Thoracic aorta (tissue), 2 donors: Measurements from ENCODE around the gene ACO2. TPM values are rescaled to one million over a fixed set of nuclear protein-coding genes. Genes with fewer than 3 reads are reported as not detected.

ENCODE experiments used
- ATAC-seq: fragments of 150-250 bp; one replicate; pipeline ENCODE4 v1.8.0; 2017; ENCODE audit warnings: low read depth; ENCODE audit not compliant: insufficient number of reproducible peaks, low FRiP score
- DNase-seq: peaks from one replicate; pipeline ENCODE4 v3.0.0-alpha.2; 2020; ENCODE audit warnings: low spot score
- H3K27ac ChIP-seq, 2 donors: fragments of 200-600 bp; sonication (generic); 1 replicate in 1 of 2; 2 replicates in 1 of 2; pipeline ENCODE4 v1.5.1; 2016; ENCODE audit warnings: mild to moderate bottlenecking in 2 of 2, moderate library complexity in 2 of 2
- H3K27me3 ChIP-seq: fragments of 200-600 bp; sonication (generic); replicated peaks from 2 replicates; pipeline ENCODE4 v1.6.0; 2016; ENCODE audit warnings: mild to moderate bottlenecking; ENCODE audit not compliant: insufficient read depth
- H3K36me3 ChIP-seq: fragments of 200-600 bp; sonication (generic); one replicate; pipeline ENCODE4 v1.5.1; 2016
- H3K4me1 ChIP-seq, 2 donors: fragments of 200-600 bp; sonication (generic); 1 replicate in 1 of 2; 2 replicates in 1 of 2; pipeline versions ENCODE4 v1.5.1 to v1.6.0; 2016; ENCODE audit warnings: low read depth in 2 of 2, mild to moderate bottlenecking in 1 of 2; ENCODE audit not compliant: control insufficient read depth in 1 of 2
- H3K4me3 ChIP-seq: fragments of 200-600 bp; sonication (generic); 2 replicates; pipeline ENCODE4 v1.5.1; 2016; ENCODE audit warnings: mild to moderate bottlenecking
- H3K9me3 ChIP-seq: fragments of 200-600 bp; sonication (generic); 2 replicates; pipeline ENCODE4 v1.5.1; 2016
- CTCF ChIP-seq: fragments of 200-600 bp; sonication (generic); IDR thresholded peaks from one replicate; pipeline ENCODE4 v1.5.1; 2019; ENCODE audit warnings: antibody characterized with exemption
- total RNA-seq, 2 donors: library from RNA; depleted of rRNA; stranded (reverse); fragments of >200 nt; gene quantifications; one replicate each; pipeline versions ENCODE4 v1.1.0 to v1.2.3, GENCODE V29; 2016

ACO2 gene
- total RNA-seq, 2 donors from 2014 or later: 52.1 to 57.8 TPM

- Histone ChIP-seq H3K4me3 (no peak overlapping the region), H3K9me3 (no peaks in the 10 kb centered on the region), H3K36me3 (peaks cover 19% of the 10 kb centered on the region), H3K27me3 (no peaks in the 10 kb centered on the region), H3K27ac (no peak overlapping the region), H3K4me1 (peaks cover 0 to 15% of the 10 kb centered on the region in 2 donors)
- DNase-seq: no peak
- ATAC-seq: no peak
- TF ChIP-seq CTCF: no peak
These were observed 66.3 kb downstream of the ACO2 start for GRCh38 chr22:41535244-41535643.

- H3K27me3 ChIP-seq: no peaks in the 10 kb centered on the region
- peaks cover 0 to 28% of the 10 kb centered on the region in 2 donors for H3K4me1 ChIP-seq
- H3K27ac ChIP-seq: no peak overlapping the region
- DNase-seq (no peak), ATAC-seq (no peak)
- peaks cover 1% of the 10 kb centered on the region for H3K36me3 ChIP-seq
- no peak overlapping the region for H3K4me3 ChIP-seq
- no peaks in the 10 kb centered on the region for H3K9me3 ChIP-seq
- no peak for TF ChIP-seq CTCF
These were observed 68.3 kb downstream of the ACO2 start for GRCh38 chr22:41537203-41537602.

- peaks cover 12 to 33% of the 10 kb centered on the region in 2 donors for H3K4me1 ChIP-seq
- no peak for ATAC-seq
These were observed 69.7 kb downstream of the ACO2 start for GRCh38 chr22:41538583-41538982.

GRCh38 chr22:41539146-41540005 is 70.5 kb downstream of the ACO2 start:
- Histone ChIP-seq H3K4me3 (no peak overlapping the region), H3K4me1 (peaks cover 12 to 33% of the 10 kb centered on the region in 2 donors), H3K9me3 (no peaks in the 10 kb centered on the region), H3K36me3 (no peaks in the 10 kb centered on the region), H3K27ac (peak overlapping the region in 1 of 2 donors; percentile 53), H3K27me3 (no peaks in the 10 kb centered on the region)
- DNase-seq: no peak
- TF ChIP-seq CTCF: no peak
- no peak for ATAC-seq

More at GRCh38 chr22:41538583-41538982, 69.7 kb downstream of the ACO2 start:
- no peak for DNase-seq
- H3K27me3 ChIP-seq: no peaks in the 10 kb centered on the region
- H3K9me3 ChIP-seq: no peaks in the 10 kb centered on the region
- no peaks in the 10 kb centered on the region for H3K36me3 ChIP-seq
- H3K27ac ChIP-seq: peak overlapping the region in 1 of 2 donors; percentile 53
- TF ChIP-seq CTCF: no peak
- H3K4me3 ChIP-seq: no peak overlapping the region

GRCh38 chr22:41540006-41540315 is 71.0 kb downstream of the ACO2 start:
- Histone ChIP-seq H3K27me3 (no peaks in the 10 kb centered on the region), H3K4me3 (no peak overlapping the region), H3K36me3 (no peaks in the 10 kb centered on the region), H3K9me3 (no peaks in the 10 kb centered on the region), H3K27ac (no peak overlapping the region), H3K4me1 (peaks cover 12 to 38% of the 10 kb centered on the region in 2 donors)
- no peak for TF ChIP-seq CTCF
- no peak for DNase-seq
- ATAC-seq: no peak
